Activated naive CD4-positive, alpha-beta T cell treated with anti-CD3 and anti-CD28 coated beads, Interleukin-2, amount 50 U/mL, for 72 hours (primary cell): Measurements from ENCODE around the gene EFCAB6. TPM values are rescaled to one million over a fixed set of nuclear protein-coding genes. Genes with fewer than 3 reads are reported as not detected.

ENCODE experiments used
- ATAC-seq, 2 donors: fragments of 150-1000 bp; cut with Tn5 transposase; 2 replicates each; pipeline ENCODE4 v1.10.0; 2021; ENCODE audit warnings: mild to moderate bottlenecking in 2 of 2, moderate library complexity in 2 of 2
- DNase-seq, 2 donors: peaks; one replicate each; pipeline ENCODE4 v3.0.0; 2021 to 2022; ENCODE audit warnings: low spot score in 2 of 2
- H3K27ac Mint-ChIP-seq, 2 donors: one replicate each; pipeline ENCODE4 v1.8.0; 2022; ENCODE audit warnings: mild to moderate bottlenecking in 2 of 2, mixed read lengths in 2 of 2
- H3K36me3 Mint-ChIP-seq, 2 donors: one replicate each; pipeline ENCODE4 v1.8.0; 2022; ENCODE audit warnings: mixed read lengths in 2 of 2
- H3K9me3 Mint-ChIP-seq, 2 donors: one replicate each; pipeline ENCODE4 v1.8.0; 2022; ENCODE audit warnings: mixed read lengths in 2 of 2
- total RNA-seq, 2 donors: library from RNA; stranded (reverse); gene quantifications; one replicate each; pipeline ENCODE4 v1.2.3, GENCODE V29; 2022

EFCAB6 gene
- total RNA-seq, 2 donors from 2014 or later: 0.27 to 0.80 TPM

DNA sequence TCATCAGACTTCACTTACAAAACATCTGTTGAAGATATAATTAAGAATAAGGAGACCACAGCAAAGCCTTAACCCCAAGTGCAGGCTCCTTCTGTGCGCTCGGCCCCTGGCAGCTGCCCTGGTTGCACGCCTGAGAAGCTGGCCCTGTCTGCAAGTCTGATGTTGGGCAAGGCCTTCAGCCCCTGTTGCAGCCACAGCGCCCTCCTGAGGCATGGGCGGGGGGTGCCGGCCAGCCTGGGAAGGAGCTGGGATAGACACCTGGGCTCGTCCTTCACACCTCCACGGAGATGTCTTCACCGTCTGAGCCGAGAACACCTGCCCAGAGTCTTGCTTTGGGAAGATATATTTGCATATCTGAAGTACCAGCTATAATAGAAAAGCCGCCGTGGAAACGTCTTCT is 296.2 kb downstream of the EFCAB6 start:
- H3K27ac Mint-ChIP-seq: no peak overlapping the region
- DNase-seq (no peak), ATAC-seq (no peak)
- H3K36me3 Mint-ChIP-seq: peaks cover 0 to 5% of the 10 kb centered on the region in 2 donors
- H3K9me3 Mint-ChIP-seq: peaks cover 0 to 4% of the 10 kb centered on the region in 2 donors

GRCh38 chr22:43515411-43515810 is 296.7 kb downstream of the EFCAB6 start:
- no peak for ATAC-seq
- DNase-seq: no peak
- H3K27ac Mint-ChIP-seq: no peak overlapping the region
- H3K9me3 Mint-ChIP-seq: peaks cover 0 to 2% of the 10 kb centered on the region in 2 donors
- peaks cover 0 to 2% of the 10 kb centered on the region in 2 donors for H3K36me3 Mint-ChIP-seq

DNA sequence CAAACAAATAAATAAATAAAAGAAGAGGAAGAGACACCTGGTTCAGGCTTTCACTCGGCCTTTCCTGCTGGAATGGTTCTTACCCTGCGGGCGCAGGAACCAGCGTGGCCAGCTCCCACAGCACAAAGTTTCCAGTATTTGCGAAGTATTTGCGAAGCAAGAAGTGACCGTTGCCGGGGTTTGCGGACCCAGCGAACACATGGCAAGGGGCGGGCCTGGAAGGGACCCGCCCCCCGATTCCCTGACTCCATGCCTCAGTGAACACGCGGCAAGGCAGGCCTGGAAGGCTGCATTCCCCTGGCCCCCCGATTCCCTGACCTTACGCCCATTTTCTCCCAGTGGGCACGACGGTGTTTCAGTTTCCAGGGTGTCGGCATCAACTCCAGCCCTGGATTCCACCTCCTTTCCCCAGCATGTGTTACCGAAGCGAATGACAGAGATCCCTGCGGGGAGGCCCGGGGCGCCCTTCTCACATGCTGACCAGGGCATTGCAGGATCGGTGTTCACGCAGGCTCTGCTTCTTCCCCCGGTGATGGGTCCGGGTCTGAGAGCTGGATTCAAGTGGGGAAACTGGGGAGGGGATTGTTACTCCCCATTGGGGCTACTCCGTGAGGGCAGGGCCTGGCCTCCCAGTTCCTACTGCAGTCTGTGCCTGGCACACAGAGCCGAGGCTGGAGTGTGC is 297.5 kb downstream of the EFCAB6 start:
- H3K9me3 Mint-ChIP-seq: no peaks in the 10 kb centered on the region

GRCh38 chr22:43512279-43512678 is 299.8 kb downstream of the EFCAB6 start:
- no peaks in the 10 kb centered on the region for H3K36me3 Mint-ChIP-seq
- DNase-seq: no peak
- no peak for ATAC-seq
- H3K9me3 Mint-ChIP-seq: no peaks in the 10 kb centered on the region
- H3K27ac Mint-ChIP-seq: no peak overlapping the region

More for the DNA sequence above, 297.5 kb downstream of the EFCAB6 start:
- ATAC-seq: no peak
- no peak overlapping the region for H3K27ac Mint-ChIP-seq
- H3K36me3 Mint-ChIP-seq: no peaks in the 10 kb centered on the region
- no peak for DNase-seq

DNA sequence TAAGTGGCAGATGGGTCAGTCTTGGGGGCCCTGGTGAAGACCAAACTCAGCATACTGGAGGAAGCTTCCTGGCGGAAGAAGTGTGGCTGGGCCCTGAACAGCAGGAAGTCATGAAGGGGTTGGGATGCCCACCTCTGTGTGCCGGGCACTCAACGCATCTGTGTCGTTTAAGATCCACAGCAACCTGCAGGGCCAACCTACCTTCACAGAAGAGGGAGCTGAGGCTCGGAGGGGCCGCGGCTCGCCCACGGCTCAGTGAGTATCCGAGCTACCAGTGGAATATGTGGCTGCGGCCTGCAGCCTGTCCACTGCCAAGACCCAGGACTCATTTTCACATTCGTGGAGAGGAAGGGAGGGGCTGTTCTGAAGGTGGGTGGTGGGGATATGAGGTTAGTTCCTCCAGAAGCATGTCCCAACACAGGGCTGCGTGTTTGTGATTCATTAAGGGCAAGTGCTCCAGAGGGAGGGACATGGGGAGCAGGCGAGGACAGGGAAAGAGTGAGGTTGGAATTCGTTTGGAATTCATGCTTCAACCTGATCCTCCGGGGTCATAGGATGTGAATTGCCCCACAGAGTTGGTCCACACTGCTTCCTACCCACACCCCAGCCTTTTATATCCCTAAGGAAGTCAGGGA is 300.7 kb downstream of the EFCAB6 start:
- Mint-ChIP-seq H3K9me3 (no peaks in the 10 kb centered on the region), H3K27ac (no peak overlapping the region), H3K36me3 (no peaks in the 10 kb centered on the region)
- ATAC-seq (no peak), DNase-seq (no peak)

DNA sequence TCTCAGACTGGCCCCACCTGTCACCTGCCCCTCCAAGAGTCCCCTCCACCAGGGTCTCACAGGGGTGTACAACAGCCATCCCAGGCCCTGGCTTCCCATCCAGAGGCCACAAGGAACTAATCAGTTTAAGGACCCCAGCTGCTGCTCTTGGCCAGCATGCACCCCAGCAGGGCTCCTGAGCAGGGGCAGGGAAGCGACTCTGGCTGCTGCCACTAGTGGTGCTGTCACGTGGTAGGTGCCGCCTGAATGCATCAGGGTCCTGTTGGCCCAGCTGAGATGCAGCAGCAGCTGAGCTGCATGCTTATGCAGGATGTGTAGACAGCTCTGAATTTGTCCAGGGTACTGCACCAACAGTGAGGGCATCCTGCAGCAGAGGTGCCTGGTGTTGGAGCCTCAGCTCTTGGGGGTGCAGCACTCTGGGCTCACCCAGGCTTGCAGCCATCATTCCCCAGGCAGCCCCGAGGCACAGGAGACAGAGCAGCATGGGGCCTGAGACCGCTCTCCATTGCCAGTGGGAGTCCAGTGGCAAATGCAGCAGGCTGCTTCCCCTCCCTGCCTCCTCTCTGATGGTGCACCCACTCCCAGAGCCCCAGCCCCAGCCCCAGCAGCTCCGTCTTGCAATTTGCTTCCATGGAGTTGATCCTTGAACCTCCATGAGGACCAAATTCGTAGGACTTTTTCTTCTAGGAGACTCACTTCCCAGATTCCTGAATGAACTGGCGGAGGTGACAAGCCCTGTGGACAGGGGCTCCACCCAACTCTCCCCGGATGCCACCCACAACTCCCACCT is 301.6 kb downstream of the EFCAB6 start:
- ATAC-seq (no peak), DNase-seq (no peak)
- Mint-ChIP-seq H3K36me3 (no peaks in the 10 kb centered on the region), H3K9me3 (no peaks in the 10 kb centered on the region), H3K27ac (no peak overlapping the region)

DNA sequence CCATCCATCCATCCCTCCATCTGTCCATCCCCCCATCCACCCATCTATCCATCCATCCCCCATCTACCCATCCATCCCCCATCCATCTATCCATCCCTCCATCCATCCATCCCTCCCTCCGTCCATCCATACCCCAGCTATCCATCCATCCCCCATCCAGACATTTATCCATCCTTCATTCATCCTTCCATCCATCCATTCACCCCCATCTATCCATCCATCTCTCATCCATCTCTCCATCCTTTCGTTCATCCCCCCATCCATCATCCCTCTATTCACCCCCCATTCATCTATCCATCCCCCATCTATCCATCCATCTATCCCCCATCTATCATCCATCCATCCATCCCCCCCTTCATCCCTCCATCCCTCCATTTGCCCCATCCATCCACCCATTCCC is 302.8 kb downstream of the EFCAB6 start:
- DNase-seq (no peak), ATAC-seq (no peak)
- H3K36me3 Mint-ChIP-seq: no peaks in the 10 kb centered on the region
- no peak overlapping the region for H3K27ac Mint-ChIP-seq
- no peaks in the 10 kb centered on the region for H3K9me3 Mint-ChIP-seq

GRCh38 chr22:43508489-43508888 is 303.6 kb downstream of the EFCAB6 start:
- no peak for DNase-seq
- Mint-ChIP-seq H3K36me3 (no peaks in the 10 kb centered on the region), H3K9me3 (no peaks in the 10 kb centered on the region), H3K27ac (no peak overlapping the region)
- no peak for ATAC-seq

GRCh38 chr22:43507235-43507634 is 304.9 kb downstream of the EFCAB6 start:
- Mint-ChIP-seq H3K36me3 (no peaks in the 10 kb centered on the region), H3K27ac (no peak overlapping the region), H3K9me3 (no peaks in the 10 kb centered on the region)
- no peak for DNase-seq
- ATAC-seq: no peak

GRCh38 chr22:43506487-43506886 is 305.6 kb downstream of the EFCAB6 start:
- ATAC-seq: no peak
- Mint-ChIP-seq H3K9me3 (no peaks in the 10 kb centered on the region), H3K36me3 (no peaks in the 10 kb centered on the region), H3K27ac (no peak overlapping the region)
- no peak for DNase-seq

- H3K27ac Mint-ChIP-seq: no peak overlapping the region
Observed at GRCh38 chr22:43505896-43506295, 306.2 kb downstream of the EFCAB6 start.

GRCh38 chr22:43505423-43505822 is 306.7 kb downstream of the EFCAB6 start:
- ATAC-seq (no peak), DNase-seq (no peak)
- Mint-ChIP-seq H3K27ac (no peak overlapping the region), H3K36me3 (no peaks in the 10 kb centered on the region), H3K9me3 (no peaks in the 10 kb centered on the region)

More at GRCh38 chr22:43505896-43506295, 306.2 kb downstream of the EFCAB6 start:
- H3K9me3 Mint-ChIP-seq: no peaks in the 10 kb centered on the region
- H3K36me3 Mint-ChIP-seq: no peaks in the 10 kb centered on the region
- no peak for ATAC-seq
- DNase-seq: no peak

DNA sequence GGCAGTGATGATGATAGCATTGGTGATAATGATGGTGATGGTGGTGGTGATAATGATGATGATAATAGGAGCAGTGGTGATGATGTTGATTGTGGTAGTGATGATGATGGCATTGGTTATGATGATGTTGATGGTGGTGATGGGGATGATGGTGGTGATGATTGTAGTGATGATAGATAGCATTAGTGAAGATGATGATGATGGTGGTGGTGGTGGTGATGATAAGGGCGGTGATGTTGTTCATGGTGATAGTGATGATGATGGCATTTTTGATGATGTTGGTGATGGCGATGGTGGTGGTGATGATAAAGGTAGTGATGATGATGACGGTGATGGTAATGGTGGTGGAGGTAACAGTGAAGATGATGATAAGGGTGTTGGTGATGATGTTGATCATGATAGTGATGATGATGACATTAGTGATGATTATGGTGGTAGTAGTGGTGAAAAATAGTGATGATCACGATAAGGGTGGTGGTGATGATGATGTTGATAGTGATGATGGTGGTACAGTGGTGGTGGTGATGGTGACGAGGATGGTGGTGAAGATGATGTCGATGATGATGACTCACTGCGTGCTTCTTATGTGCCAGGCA is 307.3 kb downstream of the EFCAB6 start:
- H3K36me3 Mint-ChIP-seq: no peaks in the 10 kb centered on the region
- H3K9me3 Mint-ChIP-seq: no peaks in the 10 kb centered on the region
- DNase-seq (no peak), ATAC-seq (no peak)
- no peak overlapping the region for H3K27ac Mint-ChIP-seq

DNA sequence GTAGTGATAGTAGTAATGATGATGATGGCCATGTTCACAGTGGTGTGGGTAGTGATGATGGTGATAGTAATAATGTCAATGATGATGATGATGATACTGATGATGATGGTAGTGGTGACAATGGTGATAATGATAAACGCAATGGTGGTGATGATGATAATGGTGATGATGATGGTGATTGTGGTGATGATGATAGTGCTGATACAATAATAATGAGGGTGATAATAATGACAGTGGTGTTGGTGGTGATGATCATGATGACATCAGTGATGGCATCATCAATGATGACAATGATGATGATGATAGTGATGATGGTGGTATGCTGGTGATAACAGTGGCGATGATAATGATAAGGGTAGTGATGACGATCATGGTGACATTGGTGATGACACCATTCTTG is 308.0 kb downstream of the EFCAB6 start:
- H3K9me3 Mint-ChIP-seq: no peaks in the 10 kb centered on the region

DNA sequence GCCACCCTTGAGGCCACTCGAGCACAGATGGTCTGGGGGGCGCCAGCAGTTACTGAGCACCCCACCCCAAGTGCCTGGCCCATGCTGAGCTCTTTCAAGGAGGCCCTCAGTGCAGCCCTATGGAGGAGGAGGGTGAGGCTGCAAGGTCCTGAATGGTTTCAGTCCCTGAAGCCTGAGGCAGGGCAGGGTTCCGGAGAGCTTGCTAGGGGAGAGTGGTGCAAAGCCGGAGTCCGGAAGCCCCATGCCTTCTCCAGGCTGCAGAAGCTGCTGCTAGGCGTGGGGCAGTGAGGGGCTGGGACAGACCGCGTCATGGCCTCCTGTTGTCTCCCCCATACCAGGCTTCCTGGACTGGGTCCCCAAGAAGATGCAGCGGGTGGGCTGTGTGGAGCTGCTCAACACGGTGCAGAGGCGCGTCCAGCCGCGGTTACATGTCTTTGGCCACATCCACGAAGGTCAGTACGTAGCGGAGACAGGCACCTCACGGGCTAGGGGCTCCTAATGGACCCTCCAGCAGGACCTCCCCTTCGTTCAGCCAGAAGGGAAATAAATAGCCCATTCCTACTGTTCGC is 309.7 kb downstream of the EFCAB6 start:
- H3K36me3 Mint-ChIP-seq: no peaks in the 10 kb centered on the region
- DNase-seq (no peak), ATAC-seq (no peak)
- no peaks in the 10 kb centered on the region for H3K9me3 Mint-ChIP-seq
- H3K27ac Mint-ChIP-seq: no peak overlapping the region

More for the DNA sequence above, 308.0 kb downstream of the EFCAB6 start:
- Mint-ChIP-seq H3K27ac (no peak overlapping the region), H3K36me3 (no peaks in the 10 kb centered on the region)
- DNase-seq: no peak
- ATAC-seq: no peak

DNA sequence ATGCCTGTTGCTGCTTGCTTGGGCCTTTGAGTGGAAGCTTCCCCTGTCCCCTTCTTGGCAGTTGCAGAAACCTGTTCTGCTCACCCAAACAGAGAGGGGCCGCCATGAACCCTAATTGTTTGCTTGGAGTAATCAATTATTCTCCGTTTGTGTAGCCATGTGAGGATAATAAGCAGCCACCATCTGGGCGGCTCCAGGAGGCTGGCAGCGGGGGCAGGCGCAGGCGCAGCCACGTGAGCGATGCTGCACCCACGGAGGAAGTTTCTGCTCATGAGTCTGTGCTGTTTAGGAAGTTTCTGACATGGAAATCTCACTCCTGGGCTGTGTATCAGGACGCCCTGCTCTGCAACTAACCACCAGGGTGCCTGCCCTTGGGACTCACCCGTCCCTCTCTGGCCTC is 310.2 kb downstream of the EFCAB6 start:
- Mint-ChIP-seq H3K9me3 (no peaks in the 10 kb centered on the region), H3K27ac (no peak overlapping the region), H3K36me3 (no peaks in the 10 kb centered on the region)
- DNase-seq (no peak), ATAC-seq (no peak)
